IPS-11a (cell line): ENCODE data around the gene TK1.
A peak's percentile ranks its signal among the peaks of the same experiment; 100 is the strongest.
"Not testable (repeated sequence)": the region's sequence is repeated elsewhere in the genome, so short reads cannot be mapped to it uniquely, and the experiment has no call there.

ENCODE experiments used
- H3K4me3 ChIP-seq: one replicate; pipeline ENCODE4 v1.5.1; 2013; ENCODE audit warnings: low read depth, low read length, control low read depth

Gene TK1

DNA sequence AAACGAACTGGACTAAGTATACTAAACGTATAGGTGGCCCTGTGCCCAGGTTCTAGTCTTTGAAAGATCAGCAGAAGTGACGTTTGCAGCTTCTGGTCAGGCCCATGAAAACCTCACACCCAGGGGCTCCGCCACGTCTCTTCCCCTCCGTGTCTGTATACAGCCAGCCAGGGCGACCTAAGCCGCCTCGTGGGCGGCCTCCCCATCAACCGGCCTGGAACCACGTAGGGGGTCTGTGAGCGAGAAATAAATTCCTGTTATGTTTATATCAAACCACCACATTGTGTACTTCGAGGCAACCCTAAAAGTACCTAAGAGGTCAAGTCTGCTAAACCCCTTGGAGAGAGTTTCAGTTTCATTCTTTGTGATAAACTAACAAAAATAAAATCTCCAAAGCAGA, 6.8 kb downstream of the TK1 start:
- H3K4me3 ChIP-seq: no peak overlapping the region

DNA sequence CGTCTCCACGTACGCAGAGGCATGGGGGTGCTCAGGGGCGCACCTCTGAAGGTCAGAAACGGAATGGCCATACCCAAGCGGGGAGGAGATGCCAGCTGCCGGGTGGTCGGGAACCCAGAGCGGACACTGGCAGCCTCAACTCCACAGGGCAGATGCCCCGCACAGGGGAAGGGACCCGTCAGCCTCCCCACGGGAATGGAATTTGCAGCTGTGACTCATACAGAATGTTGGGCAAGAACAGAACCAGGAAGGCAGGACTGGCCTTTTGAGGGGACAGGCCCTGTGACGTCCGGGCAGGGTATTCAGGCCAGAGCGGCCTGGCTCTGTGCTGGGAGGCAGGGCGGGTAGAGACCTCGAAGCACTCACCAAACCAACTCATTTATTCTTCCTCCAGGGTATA, 7.5 kb downstream of the TK1 start:
- H3K4me3 ChIP-seq: no peak overlapping the region

DNA sequence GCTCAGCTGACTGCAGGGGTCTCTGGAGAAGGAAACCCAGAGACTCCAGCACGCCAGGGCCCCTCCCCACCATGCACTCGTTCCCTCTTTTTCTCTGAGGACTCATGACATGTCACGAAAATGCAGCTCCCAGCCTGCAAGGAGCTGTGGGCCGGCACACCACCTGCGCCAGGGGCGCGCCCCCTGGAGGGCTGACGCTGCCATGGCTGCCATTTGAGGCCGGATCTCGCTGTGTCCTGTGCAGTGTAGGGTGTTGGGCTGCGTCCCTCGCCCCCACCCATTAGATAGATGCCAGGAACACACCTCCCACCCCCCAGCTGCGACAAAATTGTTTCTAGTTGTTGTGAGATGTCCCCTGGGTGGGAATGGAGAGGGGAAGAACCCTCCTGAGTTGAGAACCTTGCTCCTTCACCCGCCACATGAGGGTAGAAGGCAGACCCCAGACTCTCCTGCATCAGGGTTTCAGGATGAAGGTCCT, 10.3 kb downstream of the TK1 start:
- H3K4me3 ChIP-seq: no peak overlapping the region

DNA sequence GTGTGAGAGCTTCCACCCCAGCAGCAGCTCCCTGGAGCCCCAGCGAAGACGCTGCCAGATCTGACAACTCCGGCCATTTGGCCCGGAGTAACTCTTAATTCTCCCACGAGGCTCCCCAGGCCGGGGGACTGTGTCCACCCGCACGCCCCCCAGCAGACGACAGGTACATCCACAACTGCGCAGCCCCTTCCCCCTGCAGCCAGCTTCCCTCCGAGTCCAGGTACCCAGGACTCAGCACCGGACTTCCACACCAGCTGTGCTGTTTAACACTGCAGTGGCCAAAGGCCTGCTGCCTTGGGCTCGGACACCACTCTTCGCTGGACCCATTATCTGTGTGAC, 11.2 kb downstream of the TK1 start:
- H3K4me3 ChIP-seq: no peak overlapping the region

DNA sequence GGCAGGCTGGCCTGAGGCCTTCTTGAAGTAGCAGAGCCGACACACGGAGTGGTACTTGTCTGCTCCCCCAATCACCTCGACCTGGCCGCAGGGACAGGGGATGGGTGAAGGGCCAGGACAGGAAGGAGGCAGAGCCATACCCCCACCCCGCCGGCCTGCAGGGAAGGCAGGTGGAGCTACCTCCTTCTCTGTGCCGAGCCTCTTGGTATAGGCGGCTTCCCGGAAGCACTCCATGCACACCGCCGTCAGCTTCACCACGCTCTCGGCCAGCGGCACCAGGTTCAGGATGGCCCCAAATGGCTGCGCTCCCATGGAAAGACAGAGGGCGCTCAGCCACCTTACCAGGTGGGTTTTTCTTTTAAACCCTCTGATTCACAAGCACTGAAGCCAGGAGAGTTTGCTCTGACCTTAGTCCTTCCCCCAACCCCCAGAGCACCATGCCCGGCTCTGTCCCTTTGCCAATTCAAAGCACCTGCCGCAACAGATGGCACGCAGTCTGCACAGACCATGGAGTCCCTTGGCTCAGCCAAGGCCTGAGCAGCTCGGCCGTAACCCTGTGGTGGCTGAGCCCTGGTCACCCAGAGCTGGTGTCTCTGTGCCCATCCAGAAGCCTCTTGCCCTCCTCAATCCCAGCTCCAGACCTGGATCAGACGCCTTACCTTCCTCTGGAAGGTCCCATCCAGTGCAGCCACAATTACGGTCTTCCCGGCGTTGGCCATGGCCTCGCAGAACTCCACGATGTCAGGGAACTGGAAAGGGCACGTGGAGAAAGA, 11.8 kb downstream of the TK1 start:
- no peak overlapping the region for H3K4me3 ChIP-seq

DNA sequence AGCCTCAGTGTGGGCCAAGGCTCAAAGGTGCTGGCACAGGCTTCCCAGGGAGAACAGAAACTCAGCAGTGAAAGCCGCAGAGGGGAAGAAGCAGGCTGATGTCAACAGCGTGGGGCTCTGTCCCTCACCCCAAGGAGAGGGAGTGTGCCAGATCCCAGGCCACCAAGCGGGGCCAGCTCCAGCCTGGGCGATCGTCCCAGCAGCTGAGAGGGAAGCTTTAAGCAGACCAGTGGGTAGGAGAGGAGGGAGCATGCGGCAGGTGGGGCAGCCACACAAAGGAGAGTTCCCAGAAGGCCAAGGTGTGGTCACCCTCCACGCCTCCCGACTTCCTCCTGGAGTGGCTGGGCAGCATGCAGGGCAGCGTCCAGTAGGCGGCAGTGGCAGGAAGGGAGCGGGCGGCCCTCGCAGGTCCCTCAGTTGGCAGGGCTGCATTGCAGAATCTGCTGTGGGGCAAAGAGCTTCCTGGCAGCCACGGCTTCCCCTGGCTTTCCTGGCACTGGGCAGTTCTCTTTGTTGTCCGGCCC, 12.4 kb downstream of the TK1 start:
- no peak overlapping the region for H3K4me3 ChIP-seq

DNA sequence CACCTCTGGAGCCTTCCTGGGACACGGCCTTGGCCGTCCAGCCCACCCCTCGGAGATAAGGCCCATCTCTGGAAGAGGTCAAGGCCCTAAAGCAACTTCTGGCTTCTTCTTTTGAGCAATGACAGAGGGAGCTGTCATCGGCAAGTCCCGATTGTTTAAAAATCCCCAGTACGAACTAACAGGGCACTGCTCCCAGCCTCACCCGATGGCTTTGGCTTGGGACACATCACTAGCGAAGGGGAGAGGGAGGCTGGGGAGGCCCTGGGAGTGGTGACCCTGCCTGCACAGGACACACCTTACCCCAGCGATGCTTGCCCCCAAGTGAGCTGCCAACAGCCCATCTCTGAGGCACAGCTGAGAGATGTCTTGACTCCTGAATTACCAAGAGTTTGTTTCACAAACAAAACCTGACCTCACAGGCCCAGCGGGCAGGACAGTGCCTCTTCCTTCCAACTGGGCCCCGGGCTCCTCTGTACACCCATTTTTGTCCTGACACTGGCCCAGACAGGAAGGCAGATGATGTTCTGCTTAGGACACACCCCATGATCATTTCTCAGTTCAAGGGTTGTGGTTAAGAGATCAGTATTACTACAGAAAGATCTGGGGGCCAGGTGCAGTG, 13.6 kb downstream of the TK1 start:
- no peak overlapping the region for H3K4me3 ChIP-seq

DNA sequence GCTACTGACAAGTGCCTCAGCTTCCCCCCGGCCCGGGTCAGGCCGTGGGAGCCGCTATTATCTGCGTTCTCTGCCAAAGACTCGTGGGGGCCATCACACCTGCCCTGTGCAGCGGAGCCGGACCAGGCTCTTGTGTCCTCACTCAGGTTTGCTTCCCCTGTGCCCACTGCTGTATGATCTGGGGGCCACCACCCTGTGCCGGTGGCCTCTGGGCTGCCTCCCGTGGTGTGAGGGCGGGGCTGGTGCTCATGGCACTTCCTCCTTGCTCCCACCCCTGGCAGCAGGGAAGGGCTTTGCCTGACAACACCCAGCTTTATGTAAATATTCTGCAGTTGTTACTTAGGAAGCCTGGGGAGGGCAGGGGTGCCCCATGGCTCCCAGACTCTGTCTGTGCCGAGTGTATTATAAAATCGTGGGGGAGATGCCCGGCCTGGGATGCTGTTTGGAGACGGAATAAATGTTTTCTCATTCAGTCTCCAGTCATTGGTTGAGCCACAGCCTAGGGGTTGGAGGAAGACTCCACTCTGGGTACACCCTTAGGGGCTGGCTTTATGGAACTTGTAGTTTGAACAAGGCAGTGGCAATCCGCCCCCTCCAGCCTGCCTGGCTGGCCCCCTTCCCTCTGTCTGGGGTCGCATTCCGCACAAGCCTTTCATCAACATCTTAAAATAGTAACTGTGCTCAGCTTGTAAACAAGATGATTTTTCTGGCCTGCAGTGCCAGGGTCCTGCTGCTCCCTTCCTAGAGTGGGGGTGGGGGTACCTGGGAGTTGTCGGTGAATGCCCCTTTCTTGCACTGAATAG, 14.4 kb downstream of the TK1 start:
- no peak overlapping the region for H3K4me3 ChIP-seq

DNA sequence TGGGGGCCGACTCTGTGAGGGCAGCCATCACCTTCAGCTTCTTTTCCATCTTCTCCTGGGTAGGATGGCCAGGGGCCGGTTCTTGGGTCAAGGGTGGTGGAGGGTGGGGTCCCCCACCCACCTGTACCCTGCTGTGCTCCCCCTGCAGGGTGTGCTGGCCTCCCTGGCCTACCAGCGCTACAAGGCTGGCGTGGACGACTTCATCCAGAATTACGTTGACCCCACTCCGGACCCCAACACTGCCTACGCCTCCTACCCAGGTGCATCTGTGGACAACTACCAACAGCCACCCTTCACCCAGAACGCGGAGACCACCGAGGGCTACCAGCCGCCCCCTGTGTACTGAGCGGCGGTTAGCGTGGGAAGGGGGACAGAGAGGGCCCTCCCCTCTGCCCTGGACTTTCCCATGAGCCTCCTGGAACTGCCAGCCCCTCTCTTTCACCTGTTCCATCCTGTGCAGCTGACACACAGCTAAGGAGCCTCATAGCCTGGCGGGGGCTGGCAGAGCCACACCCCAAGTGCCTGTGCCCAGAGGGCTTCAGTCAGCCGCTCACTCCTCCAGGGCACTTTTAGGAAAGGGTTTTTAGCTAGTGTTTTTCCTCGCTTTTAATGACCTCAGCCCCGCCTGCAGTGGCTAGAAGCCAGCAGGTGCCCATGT, 15.1 kb downstream of the TK1 start:
- H3K4me3 ChIP-seq: not testable (repeated sequence)

DNA sequence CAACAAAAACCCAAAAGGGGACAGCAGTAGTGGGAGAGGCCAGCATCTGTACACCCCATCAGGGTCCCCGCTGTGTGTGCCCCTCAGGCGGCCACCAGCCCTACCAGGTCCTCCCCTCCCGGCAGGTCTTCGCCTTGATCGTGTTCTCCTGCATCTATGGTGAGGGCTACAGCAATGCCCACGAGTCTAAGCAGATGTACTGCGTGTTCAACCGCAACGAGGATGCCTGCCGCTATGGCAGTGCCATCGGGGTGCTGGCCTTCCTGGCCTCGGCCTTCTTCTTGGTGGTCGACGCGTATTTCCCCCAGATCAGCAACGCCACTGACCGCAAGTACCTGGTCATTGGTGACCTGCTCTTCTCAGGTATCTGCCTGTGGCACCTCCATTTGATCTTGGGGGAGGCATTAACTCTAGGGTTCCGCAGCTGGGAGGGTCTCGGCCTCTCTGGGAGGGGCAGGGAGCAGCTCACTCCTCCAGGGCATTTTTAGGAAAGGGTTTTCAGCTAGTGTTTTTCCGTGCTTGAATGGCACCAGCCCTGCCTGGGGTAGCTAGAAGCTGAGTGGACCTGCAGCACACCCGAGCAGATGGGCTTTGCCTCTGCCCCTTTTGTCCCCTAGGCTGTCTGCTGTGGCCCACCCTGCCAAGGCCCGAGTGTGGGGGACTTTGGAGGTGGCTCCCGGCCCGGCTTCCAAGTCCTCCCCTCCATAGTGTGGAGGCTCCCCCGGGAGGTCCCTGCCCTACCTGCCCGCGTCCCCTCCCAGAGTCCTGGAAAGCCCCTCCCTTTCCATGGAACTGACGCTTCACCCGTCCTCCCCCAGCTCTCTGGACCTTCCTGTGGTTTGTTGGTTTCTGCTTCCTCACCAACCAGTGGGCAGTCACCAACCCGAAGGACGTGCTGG, 15.9 kb downstream of the TK1 start:
- H3K4me3 ChIP-seq: no peak overlapping the region

DNA sequence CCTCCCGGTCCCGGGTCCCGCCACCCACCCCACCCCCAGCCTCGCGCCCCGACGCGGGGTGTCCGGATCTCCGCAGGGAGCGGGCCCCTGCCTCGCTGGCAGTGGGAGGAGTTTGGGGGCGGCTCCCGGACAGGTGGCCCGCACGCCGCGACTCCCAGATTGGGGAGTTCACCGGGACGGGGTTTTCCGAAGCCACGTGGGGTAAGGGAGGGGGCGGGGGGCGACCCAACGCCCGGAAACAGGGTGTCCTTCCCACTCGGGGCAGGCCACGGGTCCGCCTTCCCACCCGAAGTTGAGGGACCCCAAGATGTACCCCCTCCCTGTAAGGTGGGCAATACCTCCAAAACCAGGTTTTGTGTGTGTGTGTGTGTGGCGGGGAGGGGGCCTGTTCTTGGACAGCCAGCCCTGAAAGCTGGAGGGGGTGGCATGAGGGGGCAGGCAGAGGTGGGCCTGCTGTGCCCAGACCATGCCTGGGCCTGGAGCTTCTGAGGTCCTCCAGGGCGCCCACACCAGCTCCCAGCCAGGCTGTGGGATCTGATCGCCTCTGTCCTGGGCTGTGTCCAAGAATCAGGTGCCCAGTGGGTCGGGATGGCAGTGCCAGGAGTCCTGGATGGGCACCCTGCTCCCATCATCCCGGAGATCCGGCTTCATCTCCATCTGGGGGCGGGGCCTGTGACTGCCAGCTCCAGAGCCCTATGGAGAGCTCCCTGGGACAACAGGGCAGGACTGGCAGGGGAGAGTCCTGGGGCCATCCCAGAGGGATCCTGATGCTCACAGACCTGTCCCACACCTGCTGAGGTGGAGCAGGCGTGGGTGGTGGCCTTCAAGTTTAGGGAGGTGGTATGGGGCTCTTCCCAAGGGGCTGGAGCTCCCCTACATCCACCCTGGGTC, 17.7 kb downstream of the TK1 start:
- peak overlapping the region; percentile 51 for H3K4me3 ChIP-seq

DNA sequence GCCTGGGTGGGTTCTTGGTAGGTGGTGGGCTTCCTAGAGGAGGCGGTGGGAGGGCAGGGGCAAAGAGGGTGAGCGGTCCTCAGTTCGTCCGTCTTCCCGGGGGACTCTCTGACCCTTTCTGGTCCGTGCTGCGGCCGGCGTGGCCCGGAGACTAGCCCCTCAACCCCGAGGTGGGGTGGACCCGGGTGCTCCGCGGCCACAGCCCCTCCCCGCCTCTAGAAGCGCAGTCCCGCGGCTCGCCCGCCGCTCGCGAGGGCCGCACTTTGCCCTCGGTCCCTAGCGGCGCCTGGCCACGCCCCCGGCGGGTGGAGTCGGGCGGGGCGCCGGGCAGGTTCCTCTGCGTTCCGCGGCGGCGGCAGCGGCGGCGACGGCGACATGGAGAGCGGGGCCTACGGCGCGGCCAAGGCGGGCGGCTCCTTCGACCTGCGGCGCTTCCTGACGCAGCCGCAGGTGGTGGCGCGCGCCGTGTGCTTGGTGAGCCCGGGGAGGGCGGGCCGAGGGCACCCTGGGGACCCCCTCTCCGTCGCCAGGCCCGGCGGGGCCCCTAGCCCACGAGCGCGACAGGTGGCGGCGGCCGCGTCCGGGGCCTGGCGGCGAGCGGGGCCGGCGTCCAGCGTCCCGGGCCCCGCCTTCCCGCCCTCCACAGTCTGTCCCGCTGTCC, 18.5 kb downstream of the TK1 start, which contains the start of gene SYNGR2:
Gene SYNGR2 (plus strand): TSS at position 340 of the 661 bp plus-strand sequence. CDS start 36 bp downstream, at position 376.
- peak within 1 kb of the TSS; percentile 51 for H3K4me3 ChIP-seq

DNA sequence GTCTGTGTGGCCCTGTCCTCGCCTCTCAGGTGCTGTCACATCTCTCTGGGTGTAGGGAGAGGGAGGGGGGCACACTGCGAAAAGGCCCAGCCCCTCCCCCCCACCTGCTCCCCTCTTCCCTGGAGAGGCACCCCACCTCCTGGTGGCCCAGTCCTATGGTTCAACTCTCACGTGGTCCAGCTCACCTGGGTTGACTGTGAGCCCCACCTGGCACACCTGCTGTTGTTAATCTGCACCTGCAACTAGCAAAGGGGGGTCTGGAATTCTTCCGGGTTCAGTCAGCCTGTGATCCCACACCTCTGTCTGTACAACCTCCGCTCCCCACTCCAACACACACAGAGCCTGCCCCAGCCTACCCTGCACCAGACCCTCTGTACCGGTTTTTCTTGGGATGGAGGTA, 20.4 kb downstream of the TK1 start:
- H3K4me3 ChIP-seq: no peak overlapping the region

DNA sequence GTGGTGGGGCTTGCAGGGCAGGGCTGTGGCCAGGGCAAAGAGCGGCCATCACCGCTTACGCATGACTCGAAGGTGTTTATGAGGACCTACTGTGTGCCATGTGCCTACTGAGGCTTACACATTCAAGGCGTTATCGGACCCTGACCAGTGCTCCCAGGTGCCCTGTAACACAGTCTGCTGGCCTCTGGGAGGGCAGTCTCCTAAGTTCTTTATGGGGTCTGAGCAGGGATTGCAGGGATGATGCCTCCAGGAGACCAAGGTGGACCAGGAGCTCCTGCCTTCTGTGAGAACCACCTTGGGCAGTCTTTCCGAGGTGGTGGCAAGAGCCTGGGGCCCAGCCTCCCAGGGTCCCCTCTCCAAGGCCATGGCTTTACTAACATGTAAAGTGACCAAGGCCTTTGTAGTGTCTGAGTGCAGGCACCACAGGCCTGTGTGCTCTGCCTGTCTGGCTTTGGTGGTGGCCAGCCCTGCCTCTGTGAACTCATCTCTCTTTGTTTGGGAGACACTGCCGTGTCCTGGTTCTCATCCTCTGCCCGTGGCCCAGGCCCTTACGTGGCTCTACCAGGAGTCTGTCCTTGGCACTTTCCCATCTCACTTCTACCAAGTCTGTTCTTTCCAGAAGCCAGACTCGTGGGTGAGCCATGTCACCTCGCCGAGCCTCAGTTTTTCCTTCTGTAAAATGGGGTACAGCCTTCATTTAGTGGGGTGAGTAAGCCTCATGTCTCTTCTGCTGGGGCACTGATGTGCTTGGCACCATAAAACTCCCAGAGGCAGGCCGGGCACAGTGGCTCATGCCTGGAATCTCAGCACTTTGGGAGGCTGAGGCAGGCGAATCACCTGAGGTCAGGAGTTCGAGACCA, 21.9 kb downstream of the TK1 start:
- H3K4me3 ChIP-seq: no peak overlapping the region

DNA sequence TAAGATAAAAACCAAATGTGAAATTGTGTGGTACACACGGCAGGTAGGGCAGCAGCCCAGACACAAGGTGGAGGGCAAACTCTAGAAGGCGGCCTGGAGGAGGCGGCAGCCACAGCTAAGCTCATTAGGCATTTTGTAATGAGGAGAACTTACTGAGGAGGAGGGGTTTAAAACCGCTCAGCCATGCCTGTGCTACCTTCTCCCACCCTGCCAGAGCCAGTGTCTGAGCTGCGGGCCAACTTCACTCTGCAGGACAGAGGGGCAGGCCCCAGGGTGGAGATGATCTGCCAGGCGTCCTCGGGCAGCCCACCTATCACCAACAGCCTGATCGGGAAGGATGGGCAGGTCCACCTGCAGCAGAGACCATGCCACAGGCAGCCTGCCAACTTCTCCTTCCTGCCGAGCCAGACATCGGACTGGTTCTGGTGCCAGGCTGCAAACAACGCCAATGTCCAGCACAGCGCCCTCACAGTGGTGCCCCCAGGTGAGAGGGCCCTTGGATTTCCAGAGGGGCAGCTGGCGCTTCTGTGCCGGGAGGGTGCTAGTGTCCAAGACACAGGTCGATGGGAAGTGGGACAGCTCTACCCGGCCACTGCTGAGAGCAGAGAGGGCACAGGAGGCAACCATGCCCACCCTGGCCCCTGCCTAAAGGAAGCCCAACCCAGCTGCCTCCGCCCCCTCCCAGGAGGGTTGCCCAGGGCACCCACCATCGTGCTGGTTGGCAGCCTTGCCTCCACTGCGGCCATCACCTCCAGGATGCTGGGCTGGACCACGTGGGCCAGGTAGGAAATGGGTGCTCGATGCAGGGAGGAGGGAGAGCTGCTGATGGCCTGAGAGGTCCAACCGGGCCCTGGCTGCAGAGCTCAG, 22.7 kb downstream of the TK1 start:
- H3K4me3 ChIP-seq: no peak overlapping the region

DNA sequence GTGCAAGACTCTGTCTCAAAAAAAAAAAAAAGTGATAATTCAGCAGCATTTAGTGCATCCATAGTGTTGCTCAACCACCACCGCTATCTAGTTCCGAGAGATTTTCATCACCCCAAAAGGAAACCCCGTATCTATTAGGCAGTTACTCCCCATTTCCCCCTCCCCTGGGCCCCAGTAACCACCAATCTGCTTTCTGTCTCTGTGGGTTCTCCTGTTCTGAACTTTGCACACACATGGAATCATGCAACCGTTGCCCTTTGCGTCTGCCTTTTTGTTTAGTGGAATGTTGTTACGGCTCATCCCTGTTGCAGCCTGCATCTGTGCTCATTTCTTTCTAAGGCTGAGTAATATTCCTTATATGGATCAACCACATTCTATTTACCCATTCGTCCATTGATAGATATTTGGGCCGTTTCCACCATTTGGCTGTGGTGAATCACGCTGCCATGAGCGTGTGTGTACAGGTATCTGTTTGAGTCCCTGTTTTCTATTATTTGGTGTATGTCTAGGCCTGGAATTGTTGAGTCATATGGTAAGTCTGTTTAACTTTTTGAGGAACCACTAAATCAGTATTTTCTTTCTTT, 27.2 kb downstream of the TK1 start:
- H3K4me3 ChIP-seq: no peak overlapping the region
